HepG2 (cell line): ENCODE measurements around the gene PBX2. TPM values are rescaled to one million over a fixed set of nuclear protein-coding genes. Genes with fewer than 3 reads are reported as not detected.

Source experiments
- CREB1 ChIP-seq, 2 experiments: fragments of 450-650 bp in 1 of 2; IDR thresholded peaks; 2 replicates each; pipeline ENCODE4 v1.6.1; 2016 to 2017; ENCODE audit warnings: control low read depth in 1 of 2, mild to moderate bottlenecking in 1 of 2, missing compliant biosample characterization in 1 of 2, missing genetic modification characterization in 1 of 2
- EP300 ChIP-seq, 3 experiments: sonication (generic) in 1 of 3; formaldehyde crosslinking in 1 of 3; IDR thresholded peaks; 2 replicates each; pipeline versions ENCODE4 v1.5.1 to v1.6.1; 2011 to 2020; ENCODE audit warnings: low read depth in 2 of 3, low read length in 2 of 3, borderline replicate concordance in 1 of 3, improper control_type of control experiment in 1 of 3, mild to moderate bottlenecking in 1 of 3, missing genetic modification reagents in 1 of 3, moderate library complexity in 1 of 3
- KLF13 ChIP-seq: sonication (generic); formaldehyde crosslinking; IDR thresholded peaks from 2 replicates; pipeline ENCODE4 v1.4.0; 2020; ENCODE audit warnings: mild to moderate bottlenecking, missing genetic modification reagents
- NPAS2 ChIP-seq: sonication (generic); formaldehyde crosslinking; IDR thresholded peaks from 2 replicates; pipeline ENCODE4 v1.8.0; 2022; ENCODE audit warnings: mild to moderate bottlenecking, missing genetic modification reagents, borderline replicate concordance
- PHF20 ChIP-seq: sonication (generic); formaldehyde crosslinking; IDR thresholded peaks from 2 replicates; pipeline ENCODE4 v1.5.0; 2020; ENCODE audit warnings: mild to moderate bottlenecking, missing genetic modification reagents
- POLR2AphosphoS2 ChIP-seq: IDR thresholded peaks from 2 replicates; pipeline ENCODE4 v1.6.1; 2011; ENCODE audit warnings: low read depth, low read length, improper control_type of control experiment
- PTBP1 ChIP-seq: fragments of 200-400 bp; formaldehyde crosslinking; IDR thresholded peaks from 2 replicates; pipeline ENCODE4 v1.6.1; 2018; ENCODE audit warnings: low read length, low read depth; ENCODE audit not compliant: poor library complexity, severe bottlenecking
- WIZ ChIP-seq: sonication (generic); formaldehyde crosslinking; IDR thresholded peaks from 2 replicates; pipeline ENCODE4 v1.5.1; 2020; ENCODE audit warnings: mild to moderate bottlenecking, missing genetic modification reagents
- ZBTB20 ChIP-seq: sonication (generic); formaldehyde crosslinking; IDR thresholded peaks from 2 replicates; pipeline ENCODE4 v1.8.1; 2023; ENCODE audit warnings: missing genetic modification reagents, low read depth, mild to moderate bottlenecking, borderline replicate concordance
- ZBTB37 ChIP-seq: sonication (generic); formaldehyde crosslinking; IDR thresholded peaks from 2 replicates; pipeline ENCODE4 v1.4.0; 2020; ENCODE audit warnings: mild to moderate bottlenecking, missing genetic modification reagents
- ZGPAT ChIP-seq: IDR thresholded peaks from 2 replicates; pipeline ENCODE4 v1.6.1; 2016; ENCODE audit warnings: mild to moderate bottlenecking
- ZNF652 ChIP-seq: IDR thresholded peaks from 2 replicates; pipeline ENCODE4 v1.6.1; 2016; ENCODE audit warnings: low read depth, borderline replicate concordance
- ZNF746 ChIP-seq: sonication (generic); formaldehyde crosslinking; IDR thresholded peaks from 2 replicates; pipeline ENCODE4 v1.8.0; 2022; ENCODE audit warnings: mild to moderate bottlenecking, missing genetic modification reagents
- ZNF773 ChIP-seq: sonication (generic); formaldehyde crosslinking; IDR thresholded peaks from 2 replicates; pipeline ENCODE4 v1.4.0; 2020; ENCODE audit warnings: missing genetic modification reagents, borderline replicate concordance
- polyA plus RNA-seq, 8 experiments: library from polyadenylated mRNA; depleted of rRNA in 3 of 8; stranded (reverse) in 7 of 8; unstranded in 1 of 8; fragments of >200 nt; fragmentation: Illumina TruSeq in 4 of 8; extraction: Trizol in 4 of 8; gene quantifications; 2 replicates each; pipeline versions ENCODE4 v1.2.1 to v1.2.3, GENCODE V29; 2011 to 2016; ENCODE audit warnings: low read depth in 4 of 8, missing spikeins in 1 of 8, mixed read lengths in 1 of 8; ENCODE audit not compliant: insufficient read depth in 1 of 8
- total RNA-seq, 5 experiments: library from RNA; depleted of rRNA; stranded (reverse); fragments of >200 nt; fragmentation: Illumina TruSeq; extraction: Trizol; gene quantifications; 2 replicates each; pipeline ENCODE4 v1.2.3, GENCODE V29; 2016; ENCODE audit warnings: low read depth in 1 of 5
- TF ChIP-seq, protein P1 (sequence below): sonication (generic); formaldehyde crosslinking; IDR thresholded peaks from 2 replicates; pipeline ENCODE4; 2020; ENCODE audit warnings: missing genetic modification reagents, mild to moderate bottlenecking, borderline replicate concordance
- TF ChIP-seq, protein P2 (sequence below): sonication (generic); formaldehyde crosslinking; IDR thresholded peaks from 2 replicates; pipeline ENCODE4 v1.5.0; 2020; ENCODE audit warnings: missing genetic modification reagents, mild to moderate bottlenecking, borderline replicate concordance
- TF ChIP-seq, protein P3 (sequence below): sonication (generic); formaldehyde crosslinking; conservative IDR thresholded peaks from 2 replicates; pipeline ENCODE4 v1.4.0; 2020; ENCODE audit warnings: missing genetic modification reagents

PBX2 gene
- total and polyA plus RNA-seq, 2 of the 13 experiments (the other 11 are each of a cell fraction or from before 2014, with no cell fraction given) = 42.3 to 77.8 TPM

DNA sequence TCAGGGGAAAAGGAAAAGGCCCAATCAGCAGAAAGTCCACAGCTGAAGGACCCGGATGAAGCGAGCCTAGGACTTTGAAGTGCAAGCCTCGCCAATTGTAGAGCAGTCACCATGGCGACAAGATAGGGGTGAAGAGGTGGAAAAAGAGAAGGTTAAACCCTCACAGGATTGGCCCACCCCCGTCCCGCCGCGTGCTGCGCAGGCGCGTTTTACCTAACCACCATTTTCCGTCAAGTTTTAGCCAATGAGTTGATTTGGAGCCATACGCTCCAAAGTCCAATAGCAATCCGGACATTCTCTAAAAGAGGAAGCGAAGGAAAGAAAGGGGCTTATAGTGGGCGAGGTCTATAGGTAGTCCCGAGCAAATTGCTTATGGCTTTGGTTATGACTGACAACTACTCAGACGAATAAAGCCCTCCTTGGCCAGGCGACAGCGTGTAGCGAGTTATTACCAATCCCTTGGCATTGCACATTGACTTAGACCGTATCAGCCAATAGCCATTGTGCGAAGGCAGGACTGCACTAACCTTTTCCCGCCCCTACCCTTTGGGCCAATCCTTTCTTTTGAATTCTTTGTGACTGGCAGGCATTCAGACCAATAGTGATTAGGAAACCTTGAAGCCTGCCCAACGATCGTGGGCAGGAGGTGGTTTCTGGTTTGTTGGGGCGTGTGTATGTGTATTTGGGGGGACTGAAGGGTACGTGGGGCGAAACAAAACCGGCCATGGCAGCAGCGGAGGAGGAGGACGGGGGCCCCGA lies 12.0 kb downstream of the PBX2 start, which contains the start of gene RNF5 (continued):
- no peak for TF ChIP-seq ZNF746
- TF ChIP-seq ZGPAT = no peak; the same call in 1 of the 2 replicates
- TF ChIP-seq, protein P1, sequence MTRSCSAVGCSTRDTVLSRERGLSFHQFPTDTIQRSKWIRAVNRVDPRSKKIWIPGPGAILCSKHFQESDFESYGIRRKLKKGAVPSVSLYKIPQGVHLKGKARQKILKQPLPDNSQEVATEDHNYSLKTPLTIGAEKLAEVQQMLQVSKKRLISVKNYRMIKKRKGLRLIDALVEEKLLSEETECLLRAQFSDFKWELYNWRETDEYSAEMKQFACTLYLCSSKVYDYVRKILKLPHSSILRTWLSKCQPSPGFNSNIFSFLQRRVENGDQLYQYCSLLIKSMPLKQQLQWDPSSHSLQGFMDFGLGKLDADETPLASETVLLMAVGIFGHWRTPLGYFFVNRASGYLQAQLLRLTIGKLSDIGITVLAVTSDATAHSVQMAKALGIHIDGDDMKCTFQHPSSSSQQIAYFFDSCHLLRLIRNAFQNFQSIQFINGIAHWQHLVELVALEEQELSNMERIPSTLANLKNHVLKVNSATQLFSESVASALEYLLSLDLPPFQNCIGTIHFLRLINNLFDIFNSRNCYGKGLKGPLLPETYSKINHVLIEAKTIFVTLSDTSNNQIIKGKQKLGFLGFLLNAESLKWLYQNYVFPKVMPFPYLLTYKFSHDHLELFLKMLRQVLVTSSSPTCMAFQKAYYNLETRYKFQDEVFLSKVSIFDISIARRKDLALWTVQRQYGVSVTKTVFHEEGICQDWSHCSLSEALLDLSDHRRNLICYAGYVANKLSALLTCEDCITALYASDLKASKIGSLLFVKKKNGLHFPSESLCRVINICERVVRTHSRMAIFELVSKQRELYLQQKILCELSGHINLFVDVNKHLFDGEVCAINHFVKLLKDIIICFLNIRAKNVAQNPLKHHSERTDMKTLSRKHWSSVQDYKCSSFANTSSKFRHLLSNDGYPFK = peak; percentile 68
- no peak for TF ChIP-seq PTBP1
- TF ChIP-seq ZBTB37 (CRISPR knock-in tag) = no peak
- TF ChIP-seq WIZ = no peak
- no peak for TF ChIP-seq KLF13 (CRISPR knock-in tag)
- no peak for TF ChIP-seq POLR2AphosphoS2
- no peak for TF ChIP-seq ZNF652
- peak; percentile 7; the same call in 1 of the 2 replicates for TF ChIP-seq PHF20 (CRISPR knock-in tag)
- TF ChIP-seq ZBTB20 (CRISPR knock-in tag) = no peak
- TF ChIP-seq, protein P2, sequence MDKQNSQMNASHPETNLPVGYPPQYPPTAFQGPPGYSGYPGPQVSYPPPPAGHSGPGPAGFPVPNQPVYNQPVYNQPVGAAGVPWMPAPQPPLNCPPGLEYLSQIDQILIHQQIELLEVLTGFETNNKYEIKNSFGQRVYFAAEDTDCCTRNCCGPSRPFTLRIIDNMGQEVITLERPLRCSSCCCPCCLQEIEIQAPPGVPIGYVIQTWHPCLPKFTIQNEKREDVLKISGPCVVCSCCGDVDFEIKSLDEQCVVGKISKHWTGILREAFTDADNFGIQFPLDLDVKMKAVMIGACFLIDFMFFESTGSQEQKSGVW (CRISPR knock-in tag) = no peak
- TF ChIP-seq CREB1 (IDR thresholded peaks at IDR 0.05) = peak; percentile 92
- peak; percentile 93 for TF ChIP-seq CREB1 (CRISPR knock-in tag; IDR thresholded peaks at IDR 0.05)
- TF ChIP-seq EP300 (IDR thresholded peaks at IDR 0.05; ENCODE audit: low read depth in 2 of 2, low read length in 2 of 2) = peak; percentile 10 to 17; a peak in 1 of 4 replicates
- no peak for TF ChIP-seq EP300 (CRISPR knock-in tag; IDR thresholded peaks at IDR 0.05; ENCODE audit: borderline replicate concordance)
- no peak for TF ChIP-seq NPAS2 (CRISPR knock-in tag)
- TF ChIP-seq, protein P3, sequence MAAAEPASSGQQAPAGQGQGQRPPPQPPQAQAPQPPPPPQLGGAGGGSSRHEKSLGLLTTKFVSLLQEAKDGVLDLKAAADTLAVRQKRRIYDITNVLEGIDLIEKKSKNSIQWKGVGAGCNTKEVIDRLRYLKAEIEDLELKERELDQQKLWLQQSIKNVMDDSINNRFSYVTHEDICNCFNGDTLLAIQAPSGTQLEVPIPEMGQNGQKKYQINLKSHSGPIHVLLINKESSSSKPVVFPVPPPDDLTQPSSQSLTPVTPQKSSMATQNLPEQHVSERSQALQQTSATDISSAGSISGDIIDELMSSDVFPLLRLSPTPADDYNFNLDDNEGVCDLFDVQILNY = no peak
- no peak for TF ChIP-seq ZNF773 (CRISPR knock-in tag)
